ENCODE measurements around the gene PDSS1.

DNA sequence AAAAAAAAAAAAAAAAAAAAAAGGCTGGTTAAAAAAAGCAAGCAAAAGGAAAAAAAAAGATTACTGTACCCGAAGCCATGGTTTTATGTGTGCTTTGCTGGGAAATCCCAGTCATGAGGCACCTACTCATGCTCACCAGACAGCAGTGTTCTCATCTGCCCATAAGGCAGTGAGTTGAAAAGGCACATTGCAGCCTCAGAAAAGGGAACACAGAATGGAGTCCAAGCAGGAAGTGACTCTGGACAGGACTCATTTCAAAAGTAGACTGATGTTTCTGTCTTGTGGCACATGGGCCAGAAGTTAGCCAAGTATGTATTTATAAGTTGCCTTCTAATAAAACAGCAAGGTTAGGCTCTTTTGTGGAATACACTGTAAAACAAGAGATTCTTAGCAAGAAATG lies 40.2 kb downstream of the PDSS1 start:
- TF ChIP-seq, protein P1, sequence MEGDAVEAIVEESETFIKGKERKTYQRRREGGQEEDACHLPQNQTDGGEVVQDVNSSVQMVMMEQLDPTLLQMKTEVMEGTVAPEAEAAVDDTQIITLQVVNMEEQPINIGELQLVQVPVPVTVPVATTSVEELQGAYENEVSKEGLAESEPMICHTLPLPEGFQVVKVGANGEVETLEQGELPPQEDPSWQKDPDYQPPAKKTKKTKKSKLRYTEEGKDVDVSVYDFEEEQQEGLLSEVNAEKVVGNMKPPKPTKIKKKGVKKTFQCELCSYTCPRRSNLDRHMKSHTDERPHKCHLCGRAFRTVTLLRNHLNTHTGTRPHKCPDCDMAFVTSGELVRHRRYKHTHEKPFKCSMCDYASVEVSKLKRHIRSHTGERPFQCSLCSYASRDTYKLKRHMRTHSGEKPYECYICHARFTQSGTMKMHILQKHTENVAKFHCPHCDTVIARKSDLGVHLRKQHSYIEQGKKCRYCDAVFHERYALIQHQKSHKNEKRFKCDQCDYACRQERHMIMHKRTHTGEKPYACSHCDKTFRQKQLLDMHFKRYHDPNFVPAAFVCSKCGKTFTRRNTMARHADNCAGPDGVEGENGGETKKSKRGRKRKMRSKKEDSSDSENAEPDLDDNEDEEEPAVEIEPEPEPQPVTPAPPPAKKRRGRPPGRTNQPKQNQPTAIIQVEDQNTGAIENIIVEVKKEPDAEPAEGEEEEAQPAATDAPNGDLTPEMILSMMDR (conservative IDR thresholded peaks at IDR 0.05; ENCODE audit: low read depth, low read length): no peak
- no peak for TF ChIP-seq RFX5 (IDR thresholded peaks at IDR 0.05; ENCODE audit: low read depth, low read length)
- TF ChIP-seq POLR2A (IDR thresholded peaks at IDR 0.05; ENCODE audit: low read depth, low read length): no peak
- TF ChIP-seq MAZ (IDR thresholded peaks at IDR 0.05; ENCODE audit: borderline replicate concordance, low read depth, low read length): no peak
- TF ChIP-seq SMC3 (IDR thresholded peaks at IDR 0.05; ENCODE audit: low read depth, low read length): no peak
- TF ChIP-seq CEBPB (IDR thresholded peaks at IDR 0.05; ENCODE audit: low read depth, low read length): no peak
- TF ChIP-seq BHLHE40 (IDR thresholded peaks at IDR 0.05; ENCODE audit: low read depth, low read length): no peak
- TF ChIP-seq MXI1 (IDR thresholded peaks at IDR 0.05; ENCODE audit: borderline replicate concordance, low read depth, low read length): no peak
- no peak for TF ChIP-seq MAFK (IDR thresholded peaks at IDR 0.05; ENCODE audit: low read depth, low read length)
- TF ChIP-seq NFE2L2 (IDR thresholded peaks at IDR 0.05; ENCODE audit: low read depth, low read length): no peak
